ENCODE measurements around the gene P2RY4. TPM values are rescaled to one million over a fixed set of nuclear protein-coding genes. Genes with fewer than 3 reads are reported as not detected.
"Not testable (repeated sequence)": the region's sequence is repeated elsewhere in the genome, so short reads cannot be mapped to it uniquely, and the experiment has no call there.

Gene P2RY4
- total RNA-seq, 2 donors from 2014 or later = 0.20 to 0.35 TPM

DNA sequence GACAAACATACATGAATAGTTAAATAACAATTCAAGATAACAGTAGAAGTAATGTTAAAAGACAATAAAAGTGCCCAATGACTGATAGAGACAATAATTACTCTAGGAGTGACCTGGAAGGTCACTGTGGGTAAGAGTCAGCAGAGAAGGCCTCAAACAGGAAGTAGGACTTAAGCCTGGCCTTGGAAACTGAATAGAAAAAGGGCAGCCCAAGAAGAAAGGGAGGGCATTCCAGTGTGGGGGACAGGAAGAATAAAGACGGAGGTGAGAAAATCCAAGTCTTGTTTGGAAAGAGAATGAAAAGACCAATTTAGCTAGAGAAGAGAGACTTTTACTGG is 6.0 kb downstream of the P2RY4 start:
- intact Hi-C loops (cut with DNase I) = no loop called here
- Histone ChIP-seq H3K27me3 (no peaks in the 10 kb centered on the region), H3K9me3 (no peaks in the 10 kb centered on the region), H3K4me1 (no peaks in the 10 kb centered on the region), H3K4me3 (no peak overlapping the region), H3K27ac (no peak overlapping the region), H3K36me3 (no peaks in the 10 kb centered on the region), H3K9ac (ENCODE audit: low read depth in 2 of 2, low read length in 2 of 2) (no peak overlapping the region)
- no peak for DNase-seq
- TF ChIP-seq, protein P1, sequence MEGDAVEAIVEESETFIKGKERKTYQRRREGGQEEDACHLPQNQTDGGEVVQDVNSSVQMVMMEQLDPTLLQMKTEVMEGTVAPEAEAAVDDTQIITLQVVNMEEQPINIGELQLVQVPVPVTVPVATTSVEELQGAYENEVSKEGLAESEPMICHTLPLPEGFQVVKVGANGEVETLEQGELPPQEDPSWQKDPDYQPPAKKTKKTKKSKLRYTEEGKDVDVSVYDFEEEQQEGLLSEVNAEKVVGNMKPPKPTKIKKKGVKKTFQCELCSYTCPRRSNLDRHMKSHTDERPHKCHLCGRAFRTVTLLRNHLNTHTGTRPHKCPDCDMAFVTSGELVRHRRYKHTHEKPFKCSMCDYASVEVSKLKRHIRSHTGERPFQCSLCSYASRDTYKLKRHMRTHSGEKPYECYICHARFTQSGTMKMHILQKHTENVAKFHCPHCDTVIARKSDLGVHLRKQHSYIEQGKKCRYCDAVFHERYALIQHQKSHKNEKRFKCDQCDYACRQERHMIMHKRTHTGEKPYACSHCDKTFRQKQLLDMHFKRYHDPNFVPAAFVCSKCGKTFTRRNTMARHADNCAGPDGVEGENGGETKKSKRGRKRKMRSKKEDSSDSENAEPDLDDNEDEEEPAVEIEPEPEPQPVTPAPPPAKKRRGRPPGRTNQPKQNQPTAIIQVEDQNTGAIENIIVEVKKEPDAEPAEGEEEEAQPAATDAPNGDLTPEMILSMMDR (IDR thresholded peaks at IDR 0.05) = no peak

DNA sequence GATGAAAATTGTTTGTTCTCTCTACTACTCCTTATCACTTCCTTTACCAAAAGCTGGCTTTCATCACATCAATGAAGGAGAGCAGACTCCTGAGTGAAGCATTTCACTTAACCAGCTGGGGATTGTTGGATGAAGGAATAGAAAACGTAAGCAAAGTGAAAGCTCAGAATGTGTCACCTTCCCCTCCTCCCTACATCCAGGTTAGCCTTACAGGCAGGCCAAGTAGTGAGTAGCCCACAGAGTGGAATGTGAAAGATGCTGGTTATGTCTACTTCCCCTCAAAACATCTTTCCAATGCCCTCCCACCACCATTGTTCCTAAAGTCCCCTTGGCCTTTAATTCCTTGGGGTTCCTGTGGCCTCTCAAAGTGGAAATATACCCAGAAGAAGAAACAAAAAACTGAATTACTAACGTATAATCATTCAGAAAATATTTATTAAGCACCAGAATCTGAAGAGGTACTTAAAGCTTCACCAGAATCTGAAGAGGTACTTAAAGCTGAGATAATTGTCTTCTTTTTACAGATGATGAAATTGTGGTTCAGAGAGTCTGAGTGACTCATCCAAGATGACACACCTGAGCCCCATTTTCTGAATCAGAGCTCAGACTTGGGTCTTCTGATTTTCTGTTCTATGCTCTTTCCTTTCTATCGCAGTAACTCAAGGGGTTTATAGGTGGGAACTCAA is 6.5 kb downstream of the P2RY4 start:
- no peak overlapping the region for H3K27ac ChIP-seq
- H3K36me3 ChIP-seq = no peaks in the 10 kb centered on the region
- TF ChIP-seq, protein P1 (IDR thresholded peaks at IDR 0.05) = no peak
- intact Hi-C loops (cut with DNase I) = no loop called here
- H3K9ac ChIP-seq (ENCODE audit: low read depth in 2 of 2, low read length in 2 of 2) = no peak overlapping the region
- no peak for DNase-seq
- H3K9me3 ChIP-seq = no peaks in the 10 kb centered on the region
- no peaks in the 10 kb centered on the region for H3K4me1 ChIP-seq
- no peaks in the 10 kb centered on the region for H3K27me3 ChIP-seq
- H3K4me3 ChIP-seq = no peak overlapping the region

DNA sequence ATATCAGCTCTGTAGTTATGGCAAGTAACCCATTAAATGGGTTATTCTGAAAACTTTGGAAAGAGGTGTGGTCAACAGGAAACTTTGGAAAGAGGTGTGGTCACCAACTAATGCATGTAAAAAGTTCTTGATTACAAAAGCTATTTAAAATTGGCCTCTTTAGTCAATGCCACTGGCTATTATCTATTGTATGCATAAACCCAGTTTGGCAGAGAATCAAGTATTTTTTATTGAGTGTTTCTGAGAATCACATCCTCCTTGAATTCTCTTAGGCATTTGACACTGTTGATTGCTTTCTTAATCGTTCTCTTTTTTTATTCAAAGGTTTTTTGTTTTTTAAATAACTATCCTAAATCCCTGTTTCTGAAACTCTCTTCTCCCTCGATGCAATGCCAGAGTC is 7.5 kb downstream of the P2RY4 start:
- no peaks in the 10 kb centered on the region for H3K4me1 ChIP-seq
- TF ChIP-seq, protein P1 (IDR thresholded peaks at IDR 0.05) = no peak
- no peak overlapping the region for H3K4me3 ChIP-seq
- intact Hi-C loops (cut with DNase I) = no loop called here
- no peak overlapping the region for H3K9ac ChIP-seq (ENCODE audit: low read depth in 2 of 2, low read length in 2 of 2)
- DNase-seq = no peak
- no peak overlapping the region for H3K27ac ChIP-seq
- no peaks in the 10 kb centered on the region for H3K9me3 ChIP-seq
- no peaks in the 10 kb centered on the region for H3K36me3 ChIP-seq
- no peaks in the 10 kb centered on the region for H3K27me3 ChIP-seq

DNA sequence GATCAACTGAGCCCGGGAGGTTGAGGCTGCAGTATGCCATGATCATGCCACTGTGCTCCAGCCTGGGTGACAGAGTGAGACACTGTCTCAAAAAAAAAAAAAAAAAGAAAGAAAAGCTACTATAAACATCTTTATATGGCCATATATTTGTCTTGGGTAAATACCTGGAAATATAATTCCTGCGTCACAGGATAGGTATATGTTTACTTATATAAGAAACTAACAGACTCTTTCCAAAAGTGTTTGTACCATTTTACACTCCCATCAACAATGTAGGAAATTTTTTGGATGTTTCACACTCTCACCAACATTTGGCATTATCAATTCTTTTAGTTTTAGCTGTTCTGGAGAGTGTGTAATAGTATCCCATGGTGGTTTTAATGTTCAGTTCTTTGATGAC is 12.8 kb downstream of the P2RY4 start:
- TF ChIP-seq, protein P1 (IDR thresholded peaks at IDR 0.05) = no peak
- H3K27ac ChIP-seq = no peak overlapping the region
- DNase-seq = no peak
- H3K36me3 ChIP-seq = no peaks in the 10 kb centered on the region
- no peak overlapping the region for H3K9ac ChIP-seq (ENCODE audit: low read depth in 2 of 2, low read length in 2 of 2)
- H3K4me1 ChIP-seq = no peaks in the 10 kb centered on the region
- intact Hi-C loops (cut with DNase I) = no loop called here
- H3K27me3 ChIP-seq = no peaks in the 10 kb centered on the region
- H3K9me3 ChIP-seq = no peaks in the 10 kb centered on the region
- no peak overlapping the region for H3K4me3 ChIP-seq

DNA sequence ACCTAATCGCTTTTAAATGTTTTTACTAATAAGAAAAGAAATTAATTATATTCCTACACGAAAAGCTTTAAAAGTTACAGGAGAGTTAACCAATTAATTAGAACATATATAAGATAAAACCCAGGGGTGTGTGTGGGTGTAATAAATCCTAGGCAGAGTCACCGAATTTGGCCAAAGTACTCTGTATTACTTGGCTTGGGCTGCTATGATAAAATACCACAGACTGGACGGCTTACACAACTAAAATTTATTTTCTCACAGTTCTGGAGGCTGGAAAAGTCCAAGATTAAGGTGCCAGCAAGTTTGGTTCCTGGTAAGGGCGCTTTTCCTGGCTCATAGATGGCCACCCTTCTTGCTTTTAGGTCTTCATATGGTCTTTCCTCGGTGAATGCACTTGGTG is 15.1 kb downstream of the P2RY4 start:
- TF ChIP-seq, protein P1 (IDR thresholded peaks at IDR 0.05) = no peak
- intact Hi-C loops (cut with DNase I) = no loop called here
- no peaks in the 10 kb centered on the region for H3K27me3 ChIP-seq
- H3K9me3 ChIP-seq = no peaks in the 10 kb centered on the region
- H3K4me3 ChIP-seq = no peak overlapping the region
- no peak for DNase-seq
- H3K36me3 ChIP-seq = no peaks in the 10 kb centered on the region
- no peak overlapping the region for H3K27ac ChIP-seq
- no peaks in the 10 kb centered on the region for H3K4me1 ChIP-seq
- H3K9ac ChIP-seq (ENCODE audit: low read depth in 2 of 2, low read length in 2 of 2) = no peak overlapping the region

DNA sequence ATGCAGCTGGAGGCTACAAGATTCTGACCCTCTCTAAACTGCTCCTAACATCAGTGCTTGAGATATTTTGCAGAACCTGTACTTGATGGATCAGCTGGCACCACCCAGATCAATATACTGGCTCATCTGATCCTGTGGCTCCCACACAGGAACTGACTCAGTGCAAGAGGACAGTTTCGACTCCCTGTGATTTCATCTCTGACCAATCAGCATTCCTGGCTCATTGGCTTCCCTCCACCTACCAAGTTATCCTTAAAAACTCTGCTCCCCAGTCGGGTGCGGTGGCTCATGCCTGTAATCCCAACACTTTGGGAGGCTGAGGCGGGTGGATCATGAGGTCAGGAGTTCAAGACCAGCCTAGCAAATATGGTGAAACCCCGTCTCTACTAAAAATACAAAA is 16.4 kb downstream of the P2RY4 start:
- H3K27ac ChIP-seq; H3K4me1 ChIP-seq; intact Hi-C loops (cut with DNase I); H3K27me3 ChIP-seq; H3K36me3 ChIP-seq; H3K9ac ChIP-seq (ENCODE audit: low read depth in 2 of 2, low read length in 2 of 2); H3K4me3 ChIP-seq; H3K9me3 ChIP-seq; DNase-seq: not testable (repeated sequence)
